Activated CD4-positive, CD25-positive, alpha-beta regulatory T cell treated with anti-CD3 and anti-CD28 coated beads, Interleukin-2, amount 50 U/mL, for 24 hours (primary cell): Measurements from ENCODE around the gene WNT7B.

ENCODE experiments used
- ATAC-seq, 2 donors: fragments of 150-1000 bp; cut with Tn5 transposase; one replicate each; pipeline ENCODE4 v1.10.0; 2021; ENCODE audit warnings: mild to moderate bottlenecking in 1 of 2, moderate library complexity in 1 of 2

Gene WNT7B

DNA sequence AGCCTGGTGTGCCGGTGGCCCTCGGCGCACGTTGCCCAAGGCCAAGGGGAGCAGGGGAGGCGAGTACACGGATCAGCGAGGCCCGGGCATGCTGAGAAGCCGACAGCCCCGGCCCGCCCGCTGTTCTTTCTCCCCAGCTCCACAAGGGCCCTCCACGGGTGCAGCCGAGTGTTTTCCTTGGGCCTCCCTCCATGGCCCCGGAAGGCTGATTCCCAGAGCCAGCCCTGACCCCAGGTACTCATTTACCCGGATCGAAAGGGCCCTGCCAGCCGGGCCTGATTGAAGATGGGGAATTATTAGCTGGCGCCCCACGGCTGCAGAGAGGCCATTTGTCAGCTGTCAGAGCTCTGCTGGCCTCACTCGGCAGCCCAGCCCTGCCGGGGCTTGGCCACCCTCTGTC, 53.1 kb downstream of the WNT7B start:
- no peak for ATAC-seq

DNA sequence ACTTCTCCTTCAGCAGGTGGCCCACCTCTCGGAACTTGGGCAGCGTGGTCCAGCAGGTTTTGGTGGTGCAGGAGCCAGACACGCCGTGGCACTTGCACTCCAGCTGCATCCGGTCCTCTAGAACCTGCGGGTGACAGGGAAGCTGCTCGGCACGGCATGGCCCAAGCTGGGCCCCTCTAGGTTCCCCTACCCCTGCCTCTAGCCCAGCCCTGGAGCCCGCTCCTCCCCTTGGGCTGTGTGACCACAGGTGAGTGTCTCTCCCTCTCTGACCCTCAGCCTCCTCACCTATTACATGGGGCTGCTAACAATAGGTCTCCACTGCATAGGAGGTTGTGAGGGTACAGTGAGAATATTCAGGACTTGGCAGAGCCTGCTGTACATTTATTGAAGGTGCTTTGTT, 53.8 kb downstream of the WNT7B start:
- ATAC-seq: no peak

DNA sequence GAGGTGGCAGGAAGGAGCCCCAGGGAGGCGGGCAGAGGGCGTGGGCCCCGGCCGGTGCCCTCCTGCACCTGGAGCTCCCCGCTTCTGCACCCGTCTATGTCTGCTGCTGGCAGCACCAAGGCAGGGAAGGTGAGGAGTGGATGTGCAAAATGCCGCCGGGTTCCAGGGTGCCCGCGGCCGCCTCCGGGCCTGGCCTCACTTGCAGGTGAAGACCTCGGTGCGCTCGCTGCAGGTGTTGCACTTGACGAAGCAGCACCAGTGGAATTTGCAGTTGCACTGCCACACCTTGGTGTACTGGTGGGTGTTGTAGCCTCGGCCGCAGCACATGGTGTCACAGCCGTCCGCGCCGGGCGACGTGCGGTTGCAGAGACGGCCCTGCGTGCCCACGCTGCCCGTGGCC, 54.3 kb downstream of the WNT7B start:
- no peak for ATAC-seq

DNA sequence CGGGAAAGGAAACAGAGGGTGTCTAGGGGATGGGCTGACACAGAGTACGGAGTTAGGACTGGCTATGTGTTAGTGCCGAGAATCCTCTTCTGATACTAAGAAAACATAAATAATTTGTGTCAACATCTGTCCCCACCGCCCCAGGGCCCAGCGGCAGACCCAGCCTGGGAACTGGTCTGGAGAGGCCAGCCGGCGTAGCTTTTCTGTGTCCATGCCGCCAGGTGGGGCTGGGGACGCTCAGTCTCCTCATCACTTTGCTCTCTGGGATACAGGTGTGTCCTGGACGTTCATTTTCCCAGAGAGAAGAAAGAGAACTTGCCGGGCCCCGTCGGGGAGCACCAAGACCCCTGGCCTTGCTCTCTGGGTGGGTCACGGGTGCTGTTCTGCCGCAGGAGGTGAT, 54.7 kb downstream of the WNT7B start:
- no peak for ATAC-seq

DNA sequence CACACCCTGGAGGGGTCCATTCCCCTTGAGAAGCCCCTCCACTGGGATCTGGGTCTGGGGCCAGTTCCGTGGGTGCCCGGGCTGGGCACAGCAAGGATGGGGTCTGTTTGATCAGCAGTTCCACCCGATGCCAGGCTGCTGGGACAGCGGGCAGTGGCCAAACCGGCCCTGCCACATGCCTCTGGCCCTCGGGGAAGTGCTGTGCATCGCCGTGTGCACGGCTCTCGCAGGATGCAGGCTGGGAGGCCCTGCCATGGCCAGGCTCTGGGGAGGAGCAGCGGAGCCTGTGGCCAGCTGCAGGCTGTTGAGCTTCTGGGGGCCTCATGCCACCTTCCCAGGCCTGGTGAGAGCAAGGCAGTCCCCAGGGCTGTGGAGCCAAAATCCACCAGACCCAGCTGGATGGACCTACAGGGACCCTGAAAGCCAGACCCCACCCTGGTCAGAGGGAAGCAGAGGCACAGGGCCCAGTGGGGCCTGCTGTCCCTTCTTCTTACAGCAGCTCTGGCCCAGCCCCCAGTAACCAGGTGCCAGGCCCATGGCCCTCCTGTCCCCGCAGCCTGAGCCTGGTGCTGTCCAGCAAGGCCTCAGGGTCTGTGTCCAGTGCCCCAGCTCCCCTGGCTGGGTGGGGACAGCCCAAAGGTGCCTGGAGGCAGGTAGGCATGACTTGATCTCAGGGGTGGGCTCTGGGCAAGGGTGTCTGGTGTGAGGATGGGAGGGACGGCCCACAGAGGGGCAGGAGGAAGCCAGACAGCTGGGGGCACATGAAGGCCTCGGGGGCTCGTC, 57.3 kb downstream of the WNT7B start:
- ATAC-seq: no peak

DNA sequence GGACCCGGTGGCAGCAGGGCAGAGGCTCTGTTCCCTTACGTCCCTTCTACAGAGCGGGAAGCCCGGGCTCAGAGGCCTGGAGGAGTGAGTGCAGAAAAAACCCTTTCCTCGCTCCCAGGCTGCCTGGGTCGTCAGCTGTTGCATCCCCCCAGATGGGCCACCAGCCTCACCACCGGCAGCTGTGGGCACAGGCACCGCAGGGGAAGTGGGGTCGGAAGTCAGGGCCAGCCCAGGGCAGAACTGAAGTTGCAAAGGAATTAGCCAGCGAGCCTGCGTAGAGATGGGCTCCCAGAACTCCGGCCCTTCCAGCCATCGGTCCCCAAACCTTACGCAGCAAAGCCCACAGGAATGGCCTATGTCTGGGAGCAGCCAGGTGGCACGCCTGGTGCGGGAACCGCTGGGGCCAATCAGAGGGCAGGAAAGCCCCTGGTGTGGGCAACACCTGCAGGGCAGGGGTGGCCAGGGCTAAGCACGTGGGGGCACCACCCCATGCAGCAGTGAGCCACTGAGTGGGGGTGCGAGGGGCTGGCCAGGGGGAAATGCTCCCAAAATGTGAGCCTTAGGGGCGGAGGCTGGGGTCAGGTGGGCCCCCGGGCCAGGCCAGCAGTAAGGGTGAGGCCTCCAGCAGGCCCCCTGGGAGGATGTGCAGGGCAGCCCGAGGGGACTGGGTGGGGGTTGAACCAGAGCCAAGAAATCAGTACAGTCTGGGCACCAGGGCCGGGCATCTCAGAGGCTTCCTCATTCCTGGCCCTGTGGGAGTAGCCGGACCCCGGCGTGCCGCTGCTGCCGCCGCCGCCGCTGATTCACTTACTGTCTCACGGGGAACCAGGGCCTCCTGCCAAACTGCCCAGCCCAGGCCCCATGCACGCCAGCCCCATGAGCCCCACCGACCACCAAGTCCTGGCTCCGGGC, 58.2 kb downstream of the WNT7B start:
- no peak for ATAC-seq

DNA sequence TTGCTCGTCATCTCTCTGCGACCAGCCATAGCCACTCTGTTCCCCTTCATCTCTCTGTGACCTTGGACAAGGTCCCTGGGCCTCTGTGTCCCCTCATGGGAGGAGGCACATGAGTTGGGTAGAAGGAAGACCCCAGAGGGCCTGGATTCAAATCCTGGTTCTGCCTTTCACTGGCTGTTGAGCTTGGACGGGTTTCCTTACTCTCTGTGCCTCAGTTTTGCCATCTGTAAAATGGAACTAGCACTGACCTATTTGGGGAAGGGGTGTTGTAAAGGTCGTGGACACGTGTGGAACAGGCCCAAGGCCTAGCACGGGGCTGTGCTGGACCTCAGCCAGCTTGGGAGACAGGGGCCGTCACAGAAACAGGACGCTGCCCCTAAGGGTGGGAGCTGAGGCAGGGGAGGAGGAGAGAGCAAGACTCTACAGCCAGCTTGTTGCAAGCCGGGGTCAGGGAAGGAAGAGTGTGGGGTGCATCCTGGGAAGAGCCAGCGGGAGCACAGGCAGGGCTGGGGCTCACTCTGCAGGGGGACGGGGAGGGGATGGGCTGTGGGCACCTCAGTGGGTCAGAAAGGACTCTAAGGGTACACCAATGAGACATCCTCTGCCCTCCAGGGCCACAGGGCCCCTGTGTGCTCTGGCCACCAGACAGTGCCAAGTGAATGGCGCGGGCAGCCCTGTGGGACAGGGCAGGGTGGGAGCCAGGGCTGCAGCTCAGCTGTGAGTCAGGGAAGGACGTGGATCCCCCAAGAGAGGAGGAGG, 59.1 kb downstream of the WNT7B start:
- no peak for ATAC-seq

DNA sequence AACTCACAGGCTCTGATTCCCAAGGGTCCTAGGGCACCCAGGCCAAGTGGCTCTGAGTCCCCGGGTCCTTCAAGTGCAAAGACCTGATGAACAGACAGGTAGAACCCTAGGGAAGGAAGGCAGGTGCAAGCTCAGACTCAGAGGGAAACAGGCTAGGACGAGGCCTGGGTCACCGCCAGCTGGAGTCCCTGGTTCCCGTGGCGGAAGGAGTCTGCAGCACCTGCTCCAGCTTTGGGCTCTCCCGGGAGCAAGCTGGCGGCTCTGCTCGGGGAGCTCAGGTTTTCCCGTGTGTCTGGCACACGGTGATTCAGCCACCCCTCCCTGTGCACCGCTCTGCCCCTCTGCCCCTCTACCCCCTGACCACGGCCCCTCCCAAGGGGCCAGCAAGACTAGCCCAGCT, 59.8 kb downstream of the WNT7B start:
- no peak for ATAC-seq

DNA sequence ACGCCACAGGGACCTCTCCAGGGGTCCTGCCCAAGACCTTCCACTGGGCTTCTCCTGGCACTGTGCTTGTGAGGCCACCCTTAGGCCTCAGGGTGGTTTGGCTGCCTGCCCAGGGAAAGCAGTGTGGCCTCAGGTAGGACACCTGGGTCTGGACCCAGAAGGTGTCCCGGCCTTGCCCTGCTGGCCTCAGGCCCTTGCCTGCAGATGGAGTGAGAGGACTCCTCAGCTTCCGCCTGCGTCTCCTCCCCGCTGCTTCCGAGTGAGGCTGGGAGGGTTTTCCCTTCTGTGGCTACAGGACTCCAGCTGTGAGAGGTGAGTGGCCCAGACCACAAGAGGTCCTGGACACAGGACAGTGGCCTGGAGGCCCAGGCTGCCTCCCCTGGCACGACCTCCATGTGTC, 60.4 kb downstream of the WNT7B start:
- no peak for ATAC-seq

DNA sequence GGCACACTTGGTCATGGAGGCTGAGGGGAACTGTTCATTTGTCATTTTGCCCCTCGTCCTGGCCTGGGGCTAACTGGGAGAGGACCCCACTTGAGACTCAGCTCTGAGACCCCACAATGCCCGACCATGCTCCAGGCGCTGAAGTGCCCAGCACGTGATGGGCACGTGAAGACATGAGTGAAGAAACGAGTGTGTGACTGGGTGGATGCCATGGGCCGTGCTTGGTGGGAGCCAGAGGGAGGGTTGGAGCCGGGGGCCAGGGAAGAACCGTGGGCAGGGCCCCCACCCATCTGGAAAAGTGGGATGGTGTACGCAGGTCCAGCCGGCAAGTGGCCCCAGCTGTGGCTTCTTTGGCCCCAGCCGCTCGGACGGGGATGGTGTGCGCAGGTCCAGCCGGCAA, 61.1 kb downstream of the WNT7B start:
- no peak for ATAC-seq

DNA sequence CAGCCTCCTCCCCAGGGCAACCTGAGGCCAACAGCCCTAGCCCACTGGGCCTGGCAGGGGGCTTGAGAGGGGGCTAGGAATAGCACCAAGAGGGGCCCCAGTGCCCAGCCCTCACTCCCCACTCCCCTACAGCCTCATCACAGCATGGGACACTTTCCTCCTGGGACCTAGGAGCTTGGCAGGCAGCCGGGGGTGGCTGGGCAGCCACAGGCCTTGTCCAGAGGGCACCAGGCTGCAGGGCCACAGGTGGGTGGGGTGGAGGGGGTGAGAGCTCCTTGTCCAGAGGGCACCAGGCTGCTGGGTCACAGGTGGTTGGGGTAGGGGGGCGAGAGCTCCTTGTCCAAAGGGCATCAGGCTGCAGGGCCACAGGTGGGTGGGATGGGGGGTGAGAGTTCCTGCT, 61.8 kb downstream of the WNT7B start:
- no peak for ATAC-seq

DNA sequence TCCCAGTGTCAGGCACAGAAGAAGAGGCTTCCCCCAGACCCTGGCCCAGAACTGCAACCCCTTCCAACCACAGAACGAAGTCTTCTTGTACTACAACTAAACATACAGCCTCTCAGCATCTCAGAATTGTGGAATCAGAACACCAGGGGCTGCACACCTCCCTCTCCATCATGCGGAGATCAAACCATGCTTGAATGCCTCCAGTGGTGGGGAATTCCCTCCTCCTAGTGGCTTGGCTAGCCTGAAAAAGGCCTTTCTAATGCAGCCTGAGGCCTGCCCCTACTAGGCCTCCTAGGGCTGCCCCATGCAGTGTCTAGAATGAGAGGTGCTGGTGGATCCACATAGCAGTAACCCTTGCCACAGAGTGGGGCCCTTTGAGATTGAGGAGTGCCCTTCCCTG, 62.7 kb downstream of the WNT7B start:
- no peak for ATAC-seq

DNA sequence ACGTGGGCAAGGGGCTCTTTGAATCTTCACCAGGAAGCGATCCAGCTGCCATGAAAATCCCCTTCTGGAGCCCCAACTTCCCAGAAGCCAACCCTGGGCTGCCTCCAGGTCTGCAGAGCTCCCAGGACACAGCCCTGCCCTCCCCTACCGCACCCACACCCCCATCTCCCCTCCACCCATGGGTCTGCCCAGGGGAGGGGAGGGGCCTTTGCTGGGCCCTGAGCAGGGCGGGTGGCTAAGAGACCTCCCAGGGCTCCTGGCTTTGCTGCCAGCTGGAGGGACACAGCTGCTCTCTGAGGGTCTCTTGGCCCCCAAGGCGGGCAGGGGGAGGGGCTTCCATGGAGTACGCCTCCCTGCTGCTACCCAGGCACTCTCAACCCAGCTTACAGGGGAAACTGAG, 64.1 kb downstream of the WNT7B start:
- ATAC-seq: no peak

DNA sequence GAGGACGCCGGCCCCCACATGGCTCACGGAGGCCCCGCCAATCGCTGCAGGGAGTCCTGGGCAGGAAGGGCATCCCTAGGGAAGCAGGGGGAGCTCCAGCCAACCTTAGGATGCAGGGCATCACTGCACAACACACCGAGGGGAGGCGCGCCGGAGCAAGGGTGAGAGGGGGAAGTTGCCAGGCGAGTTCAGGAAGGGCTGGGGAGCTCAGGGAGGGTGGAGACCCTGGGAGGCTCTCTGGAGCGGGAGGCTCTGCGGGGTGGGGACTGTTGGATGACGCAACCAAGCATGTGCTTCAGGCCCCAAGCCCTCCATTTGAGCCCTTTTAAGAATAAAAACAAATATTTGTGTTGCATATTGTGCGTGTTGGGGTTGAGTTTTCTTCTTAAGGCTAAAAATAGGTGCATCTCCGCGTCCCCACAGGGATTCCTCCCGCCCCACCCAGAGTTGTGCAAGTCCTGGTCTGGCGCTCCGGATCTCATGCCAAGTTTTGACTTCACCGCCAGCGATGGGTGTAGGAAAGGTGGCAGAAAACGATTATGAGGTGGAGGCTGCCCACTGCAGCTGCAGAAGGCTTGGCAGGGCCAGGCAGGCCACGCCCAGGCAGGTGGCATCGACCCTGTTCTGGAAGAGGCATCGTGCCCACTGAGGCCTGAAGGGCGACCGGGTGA, 65.2 kb downstream of the WNT7B start:
- no peak for ATAC-seq

DNA sequence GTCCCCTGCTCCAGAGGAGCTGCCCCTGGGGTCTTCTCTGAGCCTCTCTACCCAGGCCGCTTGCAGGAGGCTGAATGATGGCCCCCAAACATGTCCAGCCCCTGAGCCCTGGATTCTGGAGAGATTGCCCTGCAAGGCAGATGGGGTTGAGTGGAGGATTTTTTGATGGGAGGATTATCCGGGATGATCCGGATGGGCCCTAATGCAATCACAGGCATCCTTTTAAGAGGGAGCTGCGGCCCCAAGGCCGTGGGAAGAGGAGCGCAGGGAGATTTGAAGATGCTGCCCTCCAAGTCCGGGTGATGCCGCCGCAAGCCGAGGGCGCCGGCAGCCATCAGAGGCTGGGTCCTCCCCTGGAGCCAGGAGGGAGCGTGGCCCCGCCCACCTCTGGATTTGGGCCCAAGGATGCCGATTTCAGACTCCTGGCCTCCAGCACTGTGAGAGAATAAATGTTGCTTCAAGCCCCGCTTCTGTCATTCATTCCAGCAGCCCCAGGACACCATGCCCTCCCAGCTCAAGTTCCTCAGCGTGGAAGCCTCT, 66.0 kb downstream of the WNT7B start:
- ATAC-seq: no peak

DNA sequence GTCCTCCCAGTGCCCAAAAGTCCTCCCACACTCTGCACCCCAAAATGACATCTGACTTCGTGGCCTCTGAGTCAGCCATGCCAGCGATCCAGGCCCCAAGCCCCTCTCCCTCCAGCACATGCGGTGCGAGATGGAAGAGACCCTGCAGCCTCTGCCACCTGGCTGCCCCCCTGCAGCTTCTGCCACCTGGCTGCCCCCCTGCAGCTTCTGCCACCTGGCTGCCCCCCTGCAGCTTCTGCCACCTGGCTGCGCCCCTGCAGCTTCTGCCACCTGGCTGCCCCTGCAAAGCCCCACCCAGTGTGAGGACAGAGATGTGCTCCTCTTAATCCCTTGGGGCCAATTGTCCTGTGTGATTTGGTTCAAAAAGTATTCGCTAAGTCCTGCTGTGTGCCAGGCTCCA, 68.0 kb downstream of the WNT7B start:
- no peak for ATAC-seq

DNA sequence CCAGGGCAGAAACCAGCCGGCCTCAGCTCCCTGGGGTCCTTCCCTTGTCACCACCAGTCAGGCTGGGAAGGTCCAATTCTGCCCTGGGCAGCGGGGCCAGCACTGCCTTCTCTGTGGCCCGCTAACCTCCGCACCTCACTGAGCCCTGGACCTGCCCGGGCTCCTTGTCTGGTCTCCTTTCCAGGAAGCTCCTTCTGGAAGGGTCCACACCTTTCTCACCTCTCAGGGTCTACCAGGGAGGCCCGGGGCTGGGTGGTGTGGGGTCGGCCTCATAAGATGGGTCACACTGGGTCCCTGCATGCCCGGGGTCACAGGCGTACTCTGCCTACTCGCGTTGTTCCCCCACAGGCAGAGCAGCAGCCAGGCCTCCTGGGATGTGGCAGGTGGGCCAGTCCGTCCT, 69.0 kb downstream of the WNT7B start:
- ATAC-seq: no peak

DNA sequence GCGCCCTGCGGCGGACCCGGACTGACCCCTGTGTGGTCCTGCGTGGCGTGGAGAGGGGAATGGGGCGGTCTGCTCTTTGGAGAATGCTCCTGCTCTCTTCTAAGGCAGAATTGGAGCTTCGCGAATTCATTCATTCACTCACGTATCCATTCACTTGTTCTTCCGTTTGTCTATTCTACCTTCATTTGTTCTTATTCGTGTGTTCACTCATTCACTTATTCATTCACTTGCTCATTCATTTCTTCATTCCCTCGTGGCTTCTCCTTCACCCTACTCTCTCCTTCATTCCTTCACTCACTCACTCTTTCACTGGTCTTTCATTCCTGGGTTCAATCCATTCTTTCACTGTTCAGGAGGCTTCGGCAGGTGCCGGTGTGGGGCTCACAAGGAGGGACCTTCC, 69.6 kb downstream of the WNT7B start:
- ATAC-seq: no peak

DNA sequence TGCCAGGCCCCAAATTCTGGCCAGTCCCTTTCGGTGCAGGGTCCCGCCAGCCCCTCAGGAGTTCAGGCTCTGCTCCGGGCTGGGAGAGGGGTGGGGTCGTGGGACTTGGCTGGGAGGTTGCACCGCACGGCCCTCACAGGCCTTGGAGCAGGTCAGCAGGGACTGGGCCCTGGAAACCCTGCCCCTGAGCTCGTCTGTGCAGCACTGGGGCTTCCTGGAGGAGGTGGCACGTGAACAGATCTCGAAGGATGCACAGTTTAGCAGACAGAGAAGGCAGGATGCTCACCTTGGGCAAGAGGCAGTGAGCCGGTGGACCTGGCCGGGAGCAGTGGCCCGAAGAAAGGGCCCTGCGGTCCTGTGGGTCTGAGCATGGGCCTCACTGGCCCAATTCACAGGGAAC, 70.0 kb downstream of the WNT7B start:
- ATAC-seq: no peak

DNA sequence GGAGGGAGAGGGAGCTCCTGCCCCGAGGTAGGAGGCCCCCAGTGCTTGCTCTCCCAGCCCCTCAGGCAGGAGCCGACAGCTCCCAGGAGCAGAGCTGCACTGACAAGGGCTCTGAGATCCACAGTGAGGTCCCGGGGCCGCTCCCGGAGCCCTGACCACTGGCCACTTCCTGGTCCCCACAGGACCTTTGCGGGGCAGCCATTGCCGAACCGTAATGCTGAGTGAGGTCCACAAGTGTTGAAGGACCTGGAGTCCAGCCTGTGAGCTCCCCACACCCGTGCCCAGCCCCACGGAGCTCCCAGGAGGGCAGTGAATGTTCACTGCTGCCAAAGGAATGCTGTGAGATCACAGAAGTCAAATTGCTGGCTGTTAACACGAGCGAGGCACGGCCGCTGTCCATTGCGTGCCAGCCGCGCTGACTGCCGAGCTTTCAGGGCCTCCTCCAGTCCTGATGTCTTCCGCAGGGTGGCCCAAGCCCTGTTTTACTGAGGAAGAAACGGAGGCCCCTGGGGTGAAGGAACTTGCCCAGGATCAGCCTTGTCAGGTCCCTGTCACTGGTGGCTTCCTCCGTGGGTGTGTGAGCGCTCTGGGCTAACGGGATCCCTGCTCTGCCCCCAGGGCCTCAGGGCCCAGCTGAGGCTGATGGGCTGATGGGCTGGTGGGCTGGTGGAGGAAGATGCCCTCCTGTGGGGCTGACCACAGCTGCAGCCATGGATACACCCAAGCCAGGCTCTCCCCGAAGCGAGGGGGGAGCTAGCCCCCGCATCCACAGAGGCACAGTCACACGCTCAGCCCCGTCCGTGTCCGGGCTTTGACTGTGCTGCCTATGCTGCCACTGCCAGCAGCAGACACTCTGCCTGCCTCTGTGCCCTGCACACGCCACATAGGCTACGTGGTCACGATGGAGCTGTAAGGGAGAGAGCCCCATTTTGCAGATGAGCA, 70.8 kb downstream of the WNT7B start:
- ATAC-seq: no peak

DNA sequence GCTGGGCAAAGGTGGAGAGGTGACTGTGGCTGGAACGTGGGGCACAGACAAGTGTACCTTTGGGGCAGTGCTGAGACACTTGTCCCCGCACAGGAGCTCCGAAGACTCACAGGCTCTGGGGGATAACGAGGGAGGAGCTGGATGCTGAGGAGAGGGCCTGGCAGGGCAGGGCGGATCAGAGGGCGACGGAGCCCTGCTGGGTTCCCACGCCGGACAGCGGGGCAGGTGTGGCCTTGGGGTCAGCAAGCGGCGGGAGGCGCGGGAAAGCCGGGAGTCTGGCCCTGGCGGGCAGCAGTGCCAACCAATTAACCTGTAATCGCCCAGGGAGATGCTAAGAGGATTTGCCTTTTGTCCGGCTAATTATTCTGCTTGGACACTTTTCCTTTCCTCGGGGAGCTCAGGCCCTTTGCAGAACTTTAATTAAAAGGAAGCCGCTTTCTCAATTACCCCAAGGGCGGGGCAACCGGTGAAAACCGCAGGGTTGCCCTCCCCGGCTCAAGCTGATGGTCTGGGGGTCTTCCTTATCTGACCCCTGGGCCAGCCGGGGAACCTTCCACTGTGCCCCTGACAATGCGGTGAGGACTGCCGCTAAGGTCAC, 71.5 kb downstream of the WNT7B start:
- ATAC-seq: no peak
